ENCODE results near the gene ARMC9.

ARMC9 gene

GRCh38 chr2:231288590-231288989, 90.2 kb downstream of the ARMC9 start:
- Histone ChIP-seq H3K4me2 (ENCODE audit: insufficient read depth, low read length, poor library complexity, severe bottlenecking) (no peak overlapping the region), H3K9me3 (replicated peaks in 1 of 2; ENCODE audit: control insufficient read depth in 2 of 2, insufficient read depth in 1 of 2, low read depth in 1 of 2, low read length in 2 of 2) (peaks cover 0 to 4% of the 10 kb centered on the region in 2 donors), H3K27me3 (ENCODE audit: control insufficient read depth in 3 of 3, insufficient read depth in 3 of 3, low read depth in 1 of 3, low read length in 3 of 3) (no peaks in the 10 kb centered on the region), H2BK12ac (ENCODE audit: low read length) (no peak overlapping the region), H2BK15ac (ENCODE audit: low read length) (no peak overlapping the region), H2BK5ac (ENCODE audit: low read length) (no peak overlapping the region), H3K23ac (ENCODE audit: low read depth, low read length, poor library complexity) (no peak overlapping the region), H3K36me3 (replicated peaks in 1 of 2; ENCODE audit: control insufficient read depth in 2 of 2, insufficient read depth in 2 of 2, low read length in 2 of 2) (peaks cover 10 to 64% of the 10 kb centered on the region in 2 donors), H3K4ac (ENCODE audit: low read length) (no peak overlapping the region), H3K9ac (ENCODE audit: low read depth, low read length, poor library complexity) (no peak overlapping the region), H3K79me1 (ENCODE audit: low read depth, low read length) (no peaks in the 10 kb centered on the region), H3K4me3 (ENCODE audit: low read length in 2 of 2) (no peak overlapping the region), H3K4me1 (ENCODE audit: control insufficient read depth in 2 of 2, insufficient read depth in 1 of 2, low read depth in 1 of 2, low read length in 2 of 2) (no peaks in the 10 kb centered on the region), H3K18ac (ENCODE audit: low read length) (no peak overlapping the region), H2AK5ac (ENCODE audit: low read depth, low read length) (no peak overlapping the region), H3K27ac (replicated peaks; ENCODE audit: low read length) (no peak overlapping the region), H2AFZ (ENCODE audit: low read length) (no peak overlapping the region), H4K91ac (ENCODE audit: low read depth, low read length, poor library complexity) (no peak overlapping the region), H4K8ac (ENCODE audit: low read depth, low read length) (no peak overlapping the region), H3K14ac (ENCODE audit: low read length) (no peak overlapping the region), H2BK120ac (ENCODE audit: low read depth, low read length) (no peak overlapping the region)
- no CpG with 5 or more reads among the region's 7 CpGs for WGBS, 2 donors (ENCODE audit: extremely low coverage in 2 of 2, insufficient read length in 2 of 2, insufficient replicate concordance in 1 of 2)
- DNase-seq (ENCODE audit: low spot score) = no peak

- Histone ChIP-seq H3K36me3 (replicated peaks in 1 of 2; ENCODE audit: control insufficient read depth in 2 of 2, insufficient read depth in 2 of 2, low read length in 2 of 2) (peaks cover 10 to 72% of the 10 kb centered on the region in 2 donors), H3K14ac (ENCODE audit: low read length) (no peak overlapping the region), H4K8ac (ENCODE audit: low read depth, low read length) (no peak overlapping the region), H3K79me1 (ENCODE audit: low read depth, low read length) (no peaks in the 10 kb centered on the region), H3K9ac (ENCODE audit: low read depth, low read length, poor library complexity) (no peak overlapping the region), H3K18ac (ENCODE audit: low read length) (no peak overlapping the region), H3K4me2 (ENCODE audit: insufficient read depth, low read length, poor library complexity, severe bottlenecking) (no peak overlapping the region), H2BK15ac (ENCODE audit: low read length) (no peak overlapping the region), H3K4me1 (ENCODE audit: control insufficient read depth in 2 of 2, insufficient read depth in 1 of 2, low read depth in 1 of 2, low read length in 2 of 2) (no peaks in the 10 kb centered on the region), H2BK120ac (ENCODE audit: low read depth, low read length) (no peak overlapping the region), H4K91ac (ENCODE audit: low read depth, low read length, poor library complexity) (no peak overlapping the region), H2BK5ac (ENCODE audit: low read length) (no peak overlapping the region), H3K23ac (ENCODE audit: low read depth, low read length, poor library complexity) (no peak overlapping the region), H2AFZ (ENCODE audit: low read length) (no peak overlapping the region), H3K4me3 (ENCODE audit: low read length in 2 of 2) (no peak overlapping the region), H3K9me3 (replicated peaks in 1 of 2; ENCODE audit: control insufficient read depth in 2 of 2, insufficient read depth in 1 of 2, low read depth in 1 of 2, low read length in 2 of 2) (peaks cover 0 to 4% of the 10 kb centered on the region in 2 donors), H3K4ac (ENCODE audit: low read length) (no peak overlapping the region), H3K27ac (replicated peaks; ENCODE audit: low read length) (peak overlapping the region; percentile 29), H3K27me3 (ENCODE audit: control insufficient read depth in 3 of 3, insufficient read depth in 3 of 3, low read depth in 1 of 3, low read length in 3 of 3) (no peaks in the 10 kb centered on the region), H2AK5ac (ENCODE audit: low read depth, low read length) (no peak overlapping the region), H2BK12ac (ENCODE audit: low read length) (no peak overlapping the region)
- no peak for DNase-seq (ENCODE audit: low spot score)
- WGBS, 2 donors (ENCODE audit: extremely low coverage in 2 of 2, insufficient read length in 2 of 2, insufficient replicate concordance in 1 of 2) = no CpG with 5 or more reads among the region's 2 CpGs
Observed at GRCh38 chr2:231290321-231291015, 92.0 kb downstream of the ARMC9 start.

- Histone ChIP-seq H3K18ac (ENCODE audit: low read length) (no peak overlapping the region), H2BK15ac (ENCODE audit: low read length) (no peak overlapping the region), H3K4me3 (ENCODE audit: low read length in 2 of 2) (no peak overlapping the region), H4K8ac (ENCODE audit: low read depth, low read length) (no peak overlapping the region), H3K79me1 (ENCODE audit: low read depth, low read length) (no peaks in the 10 kb centered on the region), H3K36me3 (replicated peaks in 1 of 2; ENCODE audit: control insufficient read depth in 2 of 2, insufficient read depth in 2 of 2, low read length in 2 of 2) (peaks cover 8 to 67% of the 10 kb centered on the region in 2 donors), H3K27ac (replicated peaks; ENCODE audit: low read length) (no peak overlapping the region), H3K4ac (ENCODE audit: low read length) (no peak overlapping the region), H3K4me1 (ENCODE audit: control insufficient read depth in 2 of 2, insufficient read depth in 1 of 2, low read depth in 1 of 2, low read length in 2 of 2) (peaks cover 6 to 12% of the 10 kb centered on the region in 2 donors), H3K27me3 (ENCODE audit: control insufficient read depth in 3 of 3, insufficient read depth in 3 of 3, low read depth in 1 of 3, low read length in 3 of 3) (no peaks in the 10 kb centered on the region), H3K14ac (ENCODE audit: low read length) (no peak overlapping the region), H4K91ac (ENCODE audit: low read depth, low read length, poor library complexity) (no peak overlapping the region), H2BK5ac (ENCODE audit: low read length) (no peak overlapping the region), H3K4me2 (ENCODE audit: insufficient read depth, low read length, poor library complexity, severe bottlenecking) (no peak overlapping the region), H2BK12ac (ENCODE audit: low read length) (no peak overlapping the region), H2BK120ac (ENCODE audit: low read depth, low read length) (no peak overlapping the region), H2AK5ac (ENCODE audit: low read depth, low read length) (no peak overlapping the region), H2AFZ (ENCODE audit: low read length) (no peak overlapping the region), H3K23ac (ENCODE audit: low read depth, low read length, poor library complexity) (no peak overlapping the region), H3K9ac (ENCODE audit: low read depth, low read length, poor library complexity) (no peak overlapping the region), H3K9me3 (replicated peaks in 1 of 2; ENCODE audit: control insufficient read depth in 2 of 2, insufficient read depth in 1 of 2, low read depth in 1 of 2, low read length in 2 of 2) (peaks cover 0 to 2% of the 10 kb centered on the region in 2 donors)
- WGBS, 2 donors (ENCODE audit: extremely low coverage in 2 of 2, insufficient read length in 2 of 2, insufficient replicate concordance in 1 of 2) = no CpG with 5 or more reads among the region's 8 CpGs
- no peak for DNase-seq (ENCODE audit: low spot score)
Observed at GRCh38 chr2:231292472-231293134, 94.2 kb downstream of the ARMC9 start.

- Histone ChIP-seq H3K4me3 (ENCODE audit: low read length in 2 of 2) (no peak overlapping the region), H3K27me3 (ENCODE audit: control insufficient read depth in 3 of 3, insufficient read depth in 3 of 3, low read depth in 1 of 3, low read length in 3 of 3) (no peaks in the 10 kb centered on the region), H4K8ac (ENCODE audit: low read depth, low read length) (no peak overlapping the region), H3K4me1 (ENCODE audit: control insufficient read depth in 2 of 2, insufficient read depth in 1 of 2, low read depth in 1 of 2, low read length in 2 of 2) (peaks cover 6 to 12% of the 10 kb centered on the region in 2 donors), H2BK15ac (ENCODE audit: low read length) (no peak overlapping the region), H2BK12ac (ENCODE audit: low read length) (no peak overlapping the region), H2BK5ac (ENCODE audit: low read length) (no peak overlapping the region), H3K4ac (ENCODE audit: low read length) (no peak overlapping the region), H3K4me2 (ENCODE audit: insufficient read depth, low read length, poor library complexity, severe bottlenecking) (no peak overlapping the region), H2AFZ (ENCODE audit: low read length) (no peak overlapping the region), H3K27ac (replicated peaks; ENCODE audit: low read length) (no peak overlapping the region), H4K91ac (ENCODE audit: low read depth, low read length, poor library complexity) (no peak overlapping the region), H3K9me3 (replicated peaks in 1 of 2; ENCODE audit: control insufficient read depth in 2 of 2, insufficient read depth in 1 of 2, low read depth in 1 of 2, low read length in 2 of 2) (peaks cover 0 to 2% of the 10 kb centered on the region in 2 donors), H3K23ac (ENCODE audit: low read depth, low read length, poor library complexity) (no peak overlapping the region), H3K14ac (ENCODE audit: low read length) (no peak overlapping the region), H2BK120ac (ENCODE audit: low read depth, low read length) (no peak overlapping the region), H2AK5ac (ENCODE audit: low read depth, low read length) (no peak overlapping the region), H3K9ac (ENCODE audit: low read depth, low read length, poor library complexity) (no peak overlapping the region), H3K79me1 (ENCODE audit: low read depth, low read length) (no peaks in the 10 kb centered on the region), H3K36me3 (replicated peaks in 1 of 2; ENCODE audit: control insufficient read depth in 2 of 2, insufficient read depth in 2 of 2, low read length in 2 of 2) (peaks cover 7 to 65% of the 10 kb centered on the region in 2 donors), H3K18ac (ENCODE audit: low read length) (no peak overlapping the region)
- WGBS, 2 donors (ENCODE audit: extremely low coverage in 2 of 2, insufficient read length in 2 of 2, insufficient replicate concordance in 1 of 2) = no CpG with 5 or more reads among the region's 4 CpGs
- DNase-seq (ENCODE audit: low spot score) = no peak
Observed at GRCh38 chr2:231293163-231293562, 94.7 kb downstream of the ARMC9 start.
